AG09309 (cell line): ENCODE measurements around the gene COL6A1.

Experiments
- DNase-seq: peaks from one replicate; pipeline ENCODE4 v3.0.0-alpha.2; 2010; ENCODE audit warnings: low read depth
- H3K4me3 ChIP-seq: 2 replicates; pipeline ENCODE4 v1.5.1; 2011; ENCODE audit warnings: mild to moderate bottlenecking, low read depth, low read length, moderate library complexity; ENCODE audit not compliant: control insufficient read depth
- CTCF ChIP-seq: IDR thresholded peaks from 2 replicates; pipeline ENCODE4 v1.5.1; 2011; ENCODE audit warnings: mild to moderate bottlenecking, low read depth, low read length, inconsistent platforms; ENCODE audit not compliant: insufficient read depth, control insufficient read depth; ENCODE audit errors: missing control alignments

COL6A1 gene

GRCh38 chr21:46017148-46017547 is 35.6 kb downstream of the COL6A1 start:
- no peak for DNase-seq
- no peak for TF ChIP-seq CTCF
- H3K4me3 ChIP-seq: no peak overlapping the region

GRCh38 chr21:46017695-46018094 is 36.1 kb downstream of the COL6A1 start:
- DNase-seq: no peak
- no peak overlapping the region for H3K4me3 ChIP-seq
- no peak for TF ChIP-seq CTCF

GRCh38 chr21:46018615-46019014 is 37.0 kb downstream of the COL6A1 start:
- DNase-seq: no peak
- no peak overlapping the region for H3K4me3 ChIP-seq
- TF ChIP-seq CTCF: no peak

- no peak for TF ChIP-seq CTCF
- DNase-seq: no peak
- no peak overlapping the region for H3K4me3 ChIP-seq
Measured at GRCh38 chr21:46020581-46020980, 39.0 kb downstream of the COL6A1 start.

- TF ChIP-seq CTCF: no peak
- no peak for DNase-seq
- H3K4me3 ChIP-seq: no peak overlapping the region
Measured at GRCh38 chr21:46021398-46021797, 39.8 kb downstream of the COL6A1 start.

GRCh38 chr21:46021978-46022544 is 40.5 kb downstream of the COL6A1 start:
- DNase-seq: no peak
- H3K4me3 ChIP-seq: no peak overlapping the region
- TF ChIP-seq CTCF: no peak
